NCI-H1417 (cell line): ENCODE measurements around the gene FGGY.

ENCODE experiments used
- DNase-seq, 3 experiments: peaks; one replicate each; lab custom pipeline; 2025; lab: John Stamatoyannopoulos, UW

Gene FGGY

GRCh38 chr1:59315529-59316463 is 18.9 kb downstream of the FGGY start:
- no peak for DNase-seq

- DNase-seq = no peak
These were observed 19.7 kb downstream of the FGGY start for GRCh38 chr1:59316497-59317128.

DNA sequence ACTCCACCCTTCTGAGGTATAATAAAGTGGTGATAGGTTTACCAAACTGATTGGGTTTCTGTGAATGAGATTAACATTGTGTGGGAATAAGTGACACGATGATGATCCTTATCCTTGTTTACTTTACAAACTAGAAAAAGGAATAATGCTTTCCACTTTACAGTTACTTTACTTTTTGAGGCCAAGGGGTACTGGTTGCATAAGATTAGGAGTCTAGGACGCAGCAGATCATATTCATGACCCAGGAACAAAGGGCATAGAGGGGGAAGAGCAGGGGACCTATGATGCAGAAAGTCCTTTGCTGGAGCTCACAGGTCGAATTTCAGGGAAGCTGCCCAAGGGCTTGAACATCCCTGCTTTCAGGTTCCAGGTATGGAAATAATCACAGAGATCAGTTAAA is 20.4 kb downstream of the FGGY start:
- no peak for DNase-seq

GRCh38 chr1:59317780-59318179 is 20.9 kb downstream of the FGGY start:
- DNase-seq = peak in 2 of 3 experiments; percentile 12 to 28

DNA sequence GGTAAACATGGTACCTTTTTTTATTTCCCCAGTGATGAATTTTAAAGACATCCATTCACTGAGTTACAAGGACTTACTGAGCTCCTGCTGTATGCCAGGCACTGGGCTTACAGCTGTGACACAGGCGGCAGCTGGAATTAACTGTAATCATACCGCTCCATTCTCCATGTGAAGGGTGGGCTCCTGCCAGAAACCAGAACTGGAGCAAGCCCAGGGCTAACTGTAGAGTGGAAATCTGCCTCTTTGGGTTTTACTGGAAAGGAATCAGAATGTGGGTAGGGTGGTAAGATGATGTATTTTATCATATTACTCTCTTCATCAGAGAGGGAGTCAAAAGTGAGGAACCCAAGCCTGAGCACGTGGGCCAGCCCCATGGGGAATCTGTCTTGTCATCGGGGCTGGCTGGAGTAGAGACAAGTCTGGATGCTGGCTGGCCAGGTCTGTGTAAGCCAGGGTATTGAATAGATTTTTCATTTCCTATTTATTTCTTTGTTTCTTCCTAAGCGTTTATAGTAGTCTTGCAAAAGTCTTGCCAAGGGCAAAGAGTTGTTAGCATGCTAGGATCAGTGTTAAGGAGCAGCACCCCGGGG is 21.5 kb downstream of the FGGY start:
- no peak for DNase-seq

GRCh38 chr1:59322394-59322793 is 25.5 kb downstream of the FGGY start:
- DNase-seq = no peak

- no peak for DNase-seq
These were observed 25.9 kb downstream of the FGGY start for GRCh38 chr1:59322814-59323213.

GRCh38 chr1:59323879-59324278 is 27.0 kb downstream of the FGGY start:
- DNase-seq = no peak

DNA sequence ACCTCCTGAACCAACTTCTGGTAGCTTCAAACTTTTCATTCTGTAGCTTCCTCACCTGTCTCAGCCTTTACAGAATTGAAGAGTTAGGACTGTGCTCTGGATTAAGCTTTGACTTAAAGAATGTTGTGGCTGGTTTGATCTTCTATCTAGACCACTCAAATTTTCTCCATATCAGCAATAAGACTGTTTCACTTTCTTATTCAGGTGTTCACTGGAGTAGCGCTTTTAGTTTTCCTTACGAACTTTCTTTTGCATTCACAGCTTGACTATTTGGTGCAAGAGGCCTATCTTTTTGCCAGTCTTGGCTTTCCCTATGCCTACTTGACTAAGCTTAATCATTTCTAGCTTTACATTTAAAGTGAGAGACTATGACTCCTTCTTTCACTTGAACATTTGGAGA is 31.5 kb downstream of the FGGY start:
- no peak for DNase-seq

GRCh38 chr1:59329412-59330053 is 32.6 kb downstream of the FGGY start:
- no peak for DNase-seq

GRCh38 chr1:59331686-59332620 is 35.1 kb downstream of the FGGY start:
- DNase-seq = no peak

DNA sequence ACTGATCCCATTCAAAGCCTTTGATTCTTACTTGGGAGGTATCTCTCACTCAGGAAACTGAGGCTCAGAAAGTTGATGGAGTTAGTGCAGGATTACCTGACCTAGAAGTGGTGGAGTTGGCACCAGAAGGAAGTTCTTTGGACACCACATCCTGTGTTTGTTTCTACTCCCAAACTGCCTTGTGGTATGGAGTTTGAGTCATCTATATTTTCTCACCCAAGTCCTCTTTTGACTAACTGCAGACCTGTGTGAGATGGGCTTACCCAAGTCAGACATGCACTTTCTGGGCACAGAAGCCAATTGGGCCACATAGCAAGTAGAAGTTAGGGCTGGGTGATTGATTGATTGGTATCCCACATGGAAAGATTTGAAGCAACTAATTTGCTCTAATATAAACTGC is 36.1 kb downstream of the FGGY start:
- DNase-seq = no peak

DNA sequence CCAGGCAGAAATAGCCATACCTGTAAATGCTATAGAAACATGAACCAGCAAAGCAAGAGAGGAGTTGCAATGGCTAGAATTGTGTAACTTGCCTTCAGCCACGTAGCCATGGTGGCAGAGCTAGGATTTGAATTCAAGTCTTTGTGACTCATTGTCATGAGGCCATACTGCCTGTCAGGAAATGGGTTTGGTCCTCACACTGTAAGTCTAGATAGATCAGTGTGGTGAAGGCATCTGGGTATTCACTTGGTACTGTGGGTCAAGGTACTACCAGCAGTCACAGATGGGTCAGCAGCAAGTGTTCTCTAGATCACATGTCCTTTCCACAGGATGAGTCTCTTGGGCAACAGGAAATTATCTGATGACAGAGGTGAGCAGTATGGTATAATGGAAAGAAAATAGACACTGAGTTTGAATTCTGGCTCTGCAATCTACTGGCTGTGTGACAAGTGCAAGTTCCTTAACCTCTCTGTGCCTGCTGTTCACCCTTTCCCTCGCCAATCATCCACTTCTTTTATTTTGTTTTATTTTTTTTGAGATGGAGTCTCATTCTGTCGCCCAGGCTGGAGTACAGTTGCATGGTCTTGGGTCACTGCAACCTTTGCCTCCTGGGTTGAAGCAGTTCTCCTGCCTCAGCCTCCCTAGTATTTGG is 36.9 kb downstream of the FGGY start:
- DNase-seq = no peak

DNA sequence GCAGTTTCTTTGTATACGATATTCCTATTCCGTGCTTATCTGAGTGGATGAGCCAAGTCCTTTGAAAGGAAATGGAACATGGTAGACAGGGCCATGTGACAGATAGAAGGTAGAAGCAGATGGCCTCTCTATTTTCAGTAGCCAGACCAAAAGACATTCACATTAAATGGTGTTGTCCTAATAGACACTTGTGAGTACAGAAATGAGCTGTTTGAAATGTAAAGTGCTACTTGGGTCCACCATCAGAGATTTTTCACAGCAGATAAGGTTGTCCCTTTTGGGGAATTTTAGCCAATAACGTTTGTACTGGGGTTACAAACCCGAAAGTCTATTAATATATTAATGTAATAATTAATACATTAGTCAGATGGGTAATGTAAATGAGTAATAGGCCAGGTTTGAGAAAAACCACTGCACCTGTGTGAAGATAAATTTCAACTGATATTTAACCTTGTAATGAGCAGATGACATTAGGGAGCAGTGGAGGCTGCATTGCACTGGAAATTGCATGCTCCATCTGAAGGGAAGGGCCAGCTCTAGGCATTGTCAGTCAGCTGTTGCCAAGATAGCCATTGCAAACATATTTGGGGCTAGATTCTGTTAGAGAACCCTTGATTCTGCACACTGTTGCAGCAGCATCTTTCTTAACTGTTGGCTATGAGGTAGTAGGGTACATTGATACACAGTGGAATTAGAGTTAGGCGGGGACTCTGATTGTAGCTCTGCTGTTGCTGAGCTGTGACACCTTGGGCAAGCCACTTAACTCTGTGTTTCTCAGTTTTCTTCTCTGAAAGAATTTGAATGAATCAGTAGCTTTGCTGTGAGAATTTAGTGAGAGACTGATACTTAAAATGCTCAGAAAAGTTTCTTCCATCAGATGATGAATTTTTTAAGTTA is 43.8 kb downstream of the FGGY start:
- peak in 1 of 3 experiments; percentile 73 for DNase-seq

- no peak for DNase-seq
These were observed 46.1 kb downstream of the FGGY start for GRCh38 chr1:59342801-59343575.

DNA sequence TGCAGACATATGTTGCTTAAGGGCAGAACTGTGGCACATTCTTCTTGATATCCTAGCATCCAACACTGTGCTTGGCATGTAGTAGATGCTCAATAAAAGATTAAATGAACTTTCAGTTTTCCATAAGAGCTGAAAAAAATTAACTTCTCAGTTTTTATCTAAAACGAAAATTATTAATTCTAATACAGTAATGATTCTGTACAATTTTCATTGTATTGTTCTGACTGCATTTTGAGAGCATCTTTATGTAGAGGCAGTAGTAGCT is 46.6 kb downstream of the FGGY start:
- DNase-seq = no peak

DNA sequence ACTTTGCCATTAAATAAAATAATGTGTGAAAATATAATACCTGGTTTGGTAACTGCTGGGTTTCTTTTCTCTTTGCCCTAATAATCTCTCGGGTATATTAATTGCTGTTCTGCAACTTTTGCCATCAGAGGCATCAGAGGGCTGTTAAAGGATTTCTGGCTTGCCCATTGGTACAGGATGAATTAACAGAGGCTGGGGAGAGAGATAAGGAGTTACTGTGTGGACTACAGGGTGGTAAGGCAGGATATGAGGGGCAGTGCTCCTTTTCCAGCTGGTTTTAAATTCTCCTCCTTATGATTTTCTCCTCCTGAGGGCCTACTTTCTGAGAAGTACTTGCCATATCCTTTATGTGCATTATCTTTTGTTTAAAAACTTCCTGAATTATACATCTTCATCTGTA is 48.3 kb downstream of the FGGY start:
- DNase-seq = no peak

DNA sequence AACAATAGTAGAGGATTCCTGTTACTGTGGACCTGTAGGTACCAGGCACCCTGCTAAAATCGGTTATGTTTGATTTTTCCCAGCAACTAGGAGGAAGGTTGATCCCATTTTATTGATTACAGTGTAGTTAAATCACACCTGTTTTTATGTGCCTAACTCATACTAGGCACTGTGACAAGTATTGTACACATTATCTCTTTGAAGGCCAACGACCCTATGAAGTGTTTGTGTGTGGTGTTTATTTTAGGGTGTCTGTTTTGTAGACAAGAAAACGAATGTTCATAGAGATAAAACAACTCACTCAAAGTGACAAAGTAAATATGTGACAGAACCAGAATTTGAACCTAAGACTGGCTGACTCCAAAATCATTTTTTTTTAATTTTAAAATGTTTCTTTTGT is 49.5 kb downstream of the FGGY start:
- DNase-seq = no peak

GRCh38 chr1:59349101-59349500 is 52.2 kb downstream of the FGGY start:
- DNase-seq = no peak
